Hippocampal formation (tissue), 2 donors: ENCODE data around the gene RADIL.
"Not testable (repeated sequence)": the region's sequence is repeated elsewhere in the genome, so short reads cannot be mapped to it uniquely, and the experiment has no call there.

Source experiments
- DNase-seq, 2 donors: peaks; one replicate each; lab custom pipeline; 2025; lab: John Stamatoyannopoulos, UW

RADIL gene

DNA sequence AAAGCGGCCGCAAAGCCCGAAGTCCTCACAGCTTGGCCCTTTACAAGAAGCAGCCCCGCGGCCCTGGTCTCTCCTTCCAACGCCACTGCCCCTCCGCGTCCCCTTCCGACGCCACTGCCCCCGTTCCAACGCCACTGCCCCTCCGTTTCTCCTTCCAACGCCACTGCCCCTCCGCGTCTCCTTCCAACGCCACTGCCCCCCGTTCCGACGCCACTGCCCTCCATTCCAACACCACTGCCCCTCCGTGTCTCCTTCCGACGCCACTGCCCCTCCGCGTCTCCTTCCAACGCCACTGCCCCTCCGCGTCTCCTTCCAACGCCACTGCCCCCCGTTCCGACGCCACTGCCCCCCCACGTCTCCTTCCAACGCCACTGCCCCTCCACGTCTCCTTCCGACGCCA lies 75.0 kb downstream of the RADIL start:
- no peak for DNase-seq

DNA sequence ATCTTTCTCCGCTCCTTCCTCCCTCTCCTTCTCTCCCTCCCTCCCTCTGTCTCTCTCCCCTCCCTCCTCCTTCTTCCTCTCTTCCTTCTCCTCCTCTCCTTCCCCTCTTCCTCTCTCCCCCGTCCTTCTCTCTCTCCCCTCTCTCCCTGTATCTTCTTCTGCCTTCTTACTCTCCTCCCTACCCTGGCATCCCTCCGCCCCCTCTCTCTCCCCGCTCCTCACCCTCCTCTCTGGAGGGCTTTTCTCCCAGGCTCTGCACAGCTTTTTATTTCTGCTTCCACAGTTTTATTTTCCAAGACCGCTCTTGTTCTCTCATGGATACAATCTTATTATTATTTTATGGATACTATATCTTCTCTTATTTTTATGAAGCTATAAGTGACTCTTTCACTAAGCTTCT lies 75.5 kb downstream of the RADIL start:
- no peak for DNase-seq

DNA sequence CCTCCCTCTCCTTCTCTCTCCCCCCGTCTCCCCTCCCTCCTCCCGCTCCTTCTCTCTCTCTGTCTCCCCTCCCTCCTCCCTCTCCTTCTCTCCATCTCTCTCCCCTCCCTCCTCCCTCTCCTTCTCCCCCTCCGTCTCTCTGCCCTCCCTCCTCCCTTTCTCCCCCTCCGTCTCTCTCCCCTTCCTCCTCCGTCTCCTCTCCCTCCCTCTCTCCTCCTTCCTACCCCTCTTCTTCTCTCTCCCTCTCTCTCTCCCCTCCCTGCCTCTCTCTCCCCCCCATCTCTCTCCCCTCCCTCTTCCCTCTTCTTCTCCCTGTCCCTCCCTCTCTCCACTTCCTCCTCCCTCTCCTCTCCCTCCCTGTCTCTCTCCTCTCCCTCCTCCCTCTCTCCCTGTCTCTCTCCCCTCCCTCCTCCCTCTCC lies 75.9 kb downstream of the RADIL start:
- DNase-seq, result no peak

DNA sequence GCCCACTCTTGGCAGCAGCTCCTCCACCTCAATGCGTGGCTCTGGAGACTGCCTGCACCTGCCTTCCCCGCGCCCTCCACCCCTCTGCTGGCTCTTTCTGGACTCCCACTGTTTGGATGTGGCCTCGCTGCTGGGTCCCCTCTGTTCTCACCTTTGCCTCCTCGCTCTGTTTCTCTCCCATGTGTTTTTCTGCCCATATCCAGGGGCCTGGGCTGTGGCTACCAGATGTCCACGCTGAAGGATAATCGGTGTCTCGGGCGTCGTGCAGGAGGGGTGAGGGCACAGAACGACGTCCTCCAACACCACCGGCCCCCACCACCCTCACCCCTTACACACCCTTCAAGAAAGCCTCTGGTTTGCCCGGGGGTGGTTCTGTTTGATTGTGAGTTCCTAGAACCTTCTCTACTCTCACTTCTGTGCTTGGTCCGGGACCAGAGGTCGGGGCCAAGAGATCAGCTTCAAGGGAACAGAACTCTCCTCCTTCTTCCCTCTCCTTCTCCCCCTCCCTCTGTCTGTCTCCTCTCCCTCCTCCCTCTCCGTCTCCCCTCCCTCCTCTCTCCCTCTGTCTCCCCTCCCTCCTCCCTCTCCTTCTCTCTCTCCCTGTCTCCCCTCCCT lies 76.4 kb downstream of the RADIL start:
- DNase-seq, result no peak

DNA sequence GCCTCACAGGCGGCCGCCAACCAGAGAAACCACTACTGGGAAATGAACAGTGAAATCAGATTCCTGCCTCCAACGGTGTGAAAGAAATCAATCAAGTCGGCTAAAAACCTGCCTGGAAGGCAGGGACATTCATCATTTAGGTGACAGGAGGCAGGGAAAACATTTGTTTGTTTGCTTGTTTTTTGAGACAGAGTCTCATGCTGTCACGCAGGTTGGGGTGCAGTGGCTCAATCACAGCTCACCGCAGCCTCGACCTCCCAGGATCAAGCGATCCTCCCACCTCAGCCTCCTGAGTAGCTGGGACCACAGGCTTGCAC lies 77.6 kb downstream of the RADIL start:
- no peak for DNase-seq

DNA sequence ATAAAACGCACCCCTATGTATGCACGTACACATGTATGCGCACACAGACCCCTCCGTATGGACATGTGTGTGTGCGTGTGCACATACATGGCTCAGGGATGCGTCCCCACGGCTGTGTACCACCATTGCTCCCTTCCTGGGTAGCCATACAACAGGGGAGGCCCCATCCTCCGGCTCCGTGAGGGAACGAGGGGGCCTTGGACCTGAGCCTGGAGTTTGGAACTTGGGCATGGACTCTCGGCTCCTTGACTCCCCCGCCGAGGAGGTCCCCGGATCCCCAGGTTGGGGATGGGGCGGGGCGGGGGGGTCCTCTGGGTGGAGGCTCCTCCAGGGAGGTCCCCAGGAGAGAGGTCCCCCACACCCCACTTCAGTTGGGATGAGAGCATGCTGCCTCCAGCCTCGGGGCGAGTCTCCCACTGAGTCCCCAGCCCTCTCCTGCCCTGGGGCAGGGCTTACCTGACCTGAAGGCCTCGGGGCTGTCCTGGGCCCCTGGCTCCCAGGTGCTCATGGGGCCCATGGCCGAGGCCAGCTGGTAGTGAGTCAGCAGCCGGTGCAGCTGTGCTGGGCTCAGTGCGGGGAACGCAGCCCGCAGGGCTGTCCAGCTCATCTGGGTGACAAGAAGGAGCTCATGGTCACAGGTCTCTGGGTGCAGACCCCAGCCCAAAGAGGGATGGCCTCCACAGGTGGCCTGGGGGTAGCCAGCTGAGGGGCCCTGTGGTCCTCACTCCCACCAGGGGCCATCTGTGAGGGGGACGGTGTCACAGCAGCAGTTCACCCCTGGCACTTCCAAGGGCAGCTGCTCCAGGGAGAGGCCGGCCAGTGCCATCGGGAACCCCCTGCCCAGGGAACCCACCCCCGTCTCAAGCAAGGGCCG lies 78.2 kb downstream of the RADIL start:
- DNase-seq, result no peak

GRCh38 chr7:4803397-4804241 lies 79.9 kb downstream of the RADIL start:
- no peak for DNase-seq

DNA sequence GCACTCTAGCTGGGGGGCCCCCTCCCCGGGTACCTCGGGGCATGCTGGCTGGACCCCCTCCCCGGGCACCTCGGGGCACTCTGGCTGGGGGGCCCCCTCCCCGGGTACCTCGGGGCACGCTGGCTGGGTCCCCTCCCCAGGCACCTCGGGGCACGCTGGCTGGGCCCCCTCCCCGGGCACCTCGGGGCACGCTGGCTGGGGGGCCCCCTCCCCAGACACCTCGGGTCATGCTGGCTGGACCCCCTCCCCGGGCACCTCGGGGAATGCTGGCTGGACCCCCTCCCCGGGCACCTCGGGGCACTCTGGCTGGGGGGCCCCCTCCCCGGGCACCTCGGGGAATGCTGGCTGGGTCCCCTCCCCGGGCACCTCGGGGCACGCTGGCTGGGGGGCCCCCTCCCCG lies 80.9 kb downstream of the RADIL start:
- not testable (repeated sequence) for DNase-seq

DNA sequence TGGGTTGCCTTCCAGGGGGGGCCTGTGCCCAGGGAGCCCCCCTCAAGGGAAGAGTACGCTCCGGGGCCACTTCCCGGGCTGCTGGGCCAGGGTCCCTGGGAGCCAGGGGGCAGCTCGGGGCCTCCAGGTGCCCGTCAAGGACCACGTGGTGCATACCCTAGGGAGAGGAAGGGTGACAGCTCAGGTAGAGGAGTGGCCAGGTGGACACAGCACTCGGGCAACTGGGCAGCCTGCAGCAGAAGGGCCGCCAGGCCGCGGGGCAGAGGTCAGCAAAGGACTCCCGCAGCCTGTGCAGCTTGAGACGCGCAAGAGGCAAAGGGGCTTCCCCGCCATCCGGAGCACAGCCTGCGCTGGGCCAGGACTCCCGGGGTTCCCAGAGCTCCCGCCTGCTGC lies 81.7 kb downstream of the RADIL start:
- no peak for DNase-seq

DNA sequence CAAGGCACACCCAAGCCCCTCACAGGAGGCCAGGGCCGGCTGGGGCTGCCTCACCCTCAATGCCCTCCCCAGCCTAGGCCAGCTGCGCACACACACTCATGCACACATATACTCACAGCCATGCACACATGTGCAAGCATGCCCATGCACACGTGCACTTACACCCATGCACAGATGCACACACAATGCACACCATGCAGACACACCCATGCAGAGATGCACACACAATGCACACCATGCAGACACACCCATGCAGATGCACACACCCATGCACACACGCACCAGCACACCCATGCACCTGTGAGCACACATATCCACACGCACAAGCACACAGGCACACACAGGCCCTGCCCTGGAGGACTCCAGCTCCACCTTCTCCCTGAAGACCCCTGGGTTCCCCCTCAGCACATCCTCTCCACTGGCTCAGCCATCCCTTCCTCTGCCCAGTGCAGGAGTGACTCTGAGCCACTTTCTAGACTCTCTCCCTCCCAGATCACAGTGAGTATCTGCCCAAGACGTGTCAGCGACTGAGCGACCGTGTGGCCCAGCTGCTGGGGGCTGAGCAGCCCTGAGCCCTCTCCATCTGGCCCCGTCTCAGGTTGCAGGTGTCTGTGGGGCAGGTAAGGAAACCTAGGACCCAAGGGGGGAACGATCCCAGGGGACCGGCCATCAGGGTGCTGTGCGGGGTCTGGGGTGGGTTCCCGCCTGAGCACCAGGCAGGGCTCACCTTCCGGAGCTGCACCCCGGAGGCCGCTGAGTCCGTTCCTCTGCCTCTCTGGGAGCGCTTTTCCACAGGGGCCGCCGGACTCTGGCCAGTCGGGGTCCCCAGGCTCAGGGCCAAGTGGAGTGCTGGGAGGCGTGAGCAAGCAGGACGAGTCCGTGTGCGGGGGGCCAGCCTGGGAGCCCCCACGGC lies 82.3 kb downstream of the RADIL start:
- no peak for DNase-seq

- DNase-seq, result no peak
These were observed 83.0 kb downstream of the RADIL start for GRCh38 chr7:4800487-4800886.

GRCh38 chr7:4799508-4800268 lies 83.8 kb downstream of the RADIL start:
- no peak for DNase-seq

DNA sequence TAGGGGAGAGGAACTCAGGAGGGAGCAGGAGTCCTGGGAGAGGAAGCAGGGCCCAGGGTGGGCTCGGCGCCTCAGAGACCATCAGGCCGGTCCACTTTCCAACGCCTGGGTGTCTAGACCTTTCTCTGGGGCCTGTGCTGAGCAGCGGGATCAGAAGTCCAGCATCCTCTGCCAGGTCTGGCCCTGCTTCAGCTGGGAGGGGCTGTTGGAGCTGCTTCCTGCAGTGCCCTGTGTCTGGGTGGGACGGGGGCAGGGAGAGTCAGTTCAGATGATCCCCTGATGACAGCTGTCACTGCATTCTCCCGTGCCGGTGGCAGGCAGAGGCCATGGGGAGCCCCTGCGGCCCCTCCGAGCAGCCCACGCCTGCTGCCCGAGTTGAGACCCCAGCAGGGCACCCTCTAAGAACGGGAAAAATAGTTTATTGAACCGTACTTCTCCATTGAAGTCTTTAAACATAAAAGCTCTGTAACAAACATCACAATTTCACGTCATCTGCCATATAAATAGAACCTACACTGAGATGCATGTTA lies 84.7 kb downstream of the RADIL start:
- no peak for DNase-seq

- DNase-seq, result peak in 1 of 2 donors; percentile 59
These were observed 85.4 kb downstream of the RADIL start for GRCh38 chr7:4797858-4798705.

DNA sequence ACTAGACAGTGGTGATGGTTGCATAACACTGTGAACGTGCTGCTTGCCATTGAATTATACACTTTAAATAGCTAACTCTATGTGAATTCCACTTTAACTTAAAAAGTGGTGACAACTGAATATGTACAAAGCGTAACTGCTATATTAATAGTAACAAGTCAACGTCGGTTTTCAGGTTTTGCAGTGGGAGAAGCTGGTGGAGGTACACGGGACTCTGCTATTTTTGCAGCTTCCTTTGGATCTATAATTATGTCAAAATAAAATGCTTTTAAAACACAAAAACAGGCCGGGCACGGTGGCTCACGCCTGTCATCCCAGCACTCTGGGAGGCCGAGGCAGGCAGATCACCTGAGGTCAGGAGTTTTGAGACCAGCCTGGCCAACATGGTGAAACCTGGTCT lies 87.1 kb downstream of the RADIL start:
- no peak for DNase-seq

DNA sequence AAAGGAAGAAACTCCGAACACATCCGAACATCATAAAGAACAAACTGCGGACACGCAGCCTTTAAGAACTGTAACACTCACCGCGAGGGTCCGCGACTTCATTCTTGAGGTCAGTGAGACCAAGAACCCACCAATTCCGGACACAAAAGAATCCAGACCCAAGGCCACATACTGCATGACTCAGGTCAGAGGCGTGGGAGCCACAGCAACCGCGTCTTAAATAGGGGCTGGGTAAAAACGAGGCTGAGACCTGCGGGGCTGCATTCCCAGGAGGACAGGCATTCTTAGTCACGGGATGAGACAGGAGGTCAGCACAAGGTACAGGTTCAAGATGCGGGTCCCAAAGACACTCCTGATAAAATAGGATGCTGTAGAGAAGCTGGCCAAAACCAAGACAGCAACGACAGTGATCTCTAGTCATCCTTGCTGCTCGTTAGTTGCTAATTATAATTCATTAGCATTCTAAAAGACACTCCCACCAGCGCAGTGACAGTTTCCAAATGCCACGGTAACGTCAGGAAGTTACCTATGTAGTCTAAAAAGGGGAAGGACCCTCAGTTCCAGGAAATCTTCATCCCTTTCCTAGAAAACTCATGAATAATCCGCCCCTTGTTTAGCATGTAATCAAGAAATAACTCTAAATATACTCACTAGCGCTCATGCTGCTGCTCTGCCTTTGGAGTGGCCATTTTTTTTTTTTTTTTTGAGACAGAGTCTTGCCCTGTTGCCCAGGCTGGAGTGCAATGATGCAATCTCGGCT lies 88.7 kb downstream of the RADIL start:
- DNase-seq, result no peak

GRCh38 chr7:4794171-4794570 lies 89.3 kb downstream of the RADIL start:
- not testable (repeated sequence) for DNase-seq

- not testable (repeated sequence) for DNase-seq
These were observed 90.0 kb downstream of the RADIL start for GRCh38 chr7:4793385-4793993.
